Smooth muscle cell (in vitro differentiated cells): Measurements from ENCODE around the gene PLP1. TPM values are rescaled to one million over a fixed set of nuclear protein-coding genes. Genes with fewer than 3 reads are reported as not detected.

ENCODE experiments used
- DNase-seq: peaks from one replicate; lab custom pipeline; 2025; ENCODE audit not compliant: unreplicated experiment; lab: John Stamatoyannopoulos, UW
- H2AFZ ChIP-seq: fragments of 200-600 bp; sonication (generic); 2 replicates; pipeline ENCODE4 v1.6.0; 2016; ENCODE audit warnings: antibody characterized with exemption, low read depth, mild to moderate bottlenecking
- H3F3A ChIP-seq: fragments of 200-600 bp; sonication (generic); 2 replicates; pipeline ENCODE4 v1.6.0; 2017; ENCODE audit warnings: antibody characterized with exemption, low read depth
- H3K27ac ChIP-seq: fragments of 200-600 bp; sonication (generic); 2 replicates; pipeline ENCODE4 v1.5.1; 2016; ENCODE audit warnings: low read depth, mild to moderate bottlenecking
- H3K27me3 ChIP-seq: fragments of 200-600 bp; sonication (generic); 2 replicates; pipeline ENCODE4 v1.6.1; 2016; ENCODE audit warnings: low read depth, mild to moderate bottlenecking
- H3K36me3 ChIP-seq: fragments of 200-600 bp; sonication (generic); 2 replicates; pipeline ENCODE4 v1.5.1; 2016; ENCODE audit warnings: low read depth
- H3K4me1 ChIP-seq: fragments of 200-600 bp; sonication (generic); 2 replicates; pipeline ENCODE4 v1.5.1; 2016; ENCODE audit warnings: low read depth
- H3K4me2 ChIP-seq: fragments of 200-600 bp; sonication (generic); 2 replicates; pipeline ENCODE4 v1.6.0; 2016; ENCODE audit warnings: mild to moderate bottlenecking
- H3K4me3 ChIP-seq: fragments of 200-600 bp; sonication (generic); 2 replicates; pipeline ENCODE4 v1.5.1; 2016; ENCODE audit warnings: mild to moderate bottlenecking
- H3K79me2 ChIP-seq: fragments of 200-600 bp; sonication (generic); 2 replicates; pipeline ENCODE4 v1.6.0; 2016; ENCODE audit warnings: low read depth, mild to moderate bottlenecking
- H3K9ac ChIP-seq: fragments of 200-600 bp; sonication (generic); 2 replicates; pipeline ENCODE4 v1.6.0; 2016; ENCODE audit warnings: low read depth
- H3K9me3 ChIP-seq: fragments of 200-600 bp; sonication (generic); replicated peaks from 2 replicates; pipeline ENCODE4 v1.5.1; 2016; ENCODE audit warnings: low read depth
- H4K20me1 ChIP-seq: fragments of 200-600 bp; sonication (generic); 2 replicates; pipeline ENCODE4 v1.6.0; 2016; ENCODE audit warnings: low read depth
- CTCF ChIP-seq: fragments of 200-600 bp; sonication (generic); IDR thresholded peaks from 2 replicates; pipeline ENCODE4 v1.5.1; 2017; ENCODE audit warnings: borderline replicate concordance, mild to moderate bottlenecking, antibody characterized with exemption; ENCODE audit not compliant: insufficient read depth, poor library complexity, severe bottlenecking
- WGBS: methylation state at CpG from one replicate; pipeline ENCODE4 v1.1.7; 2016; ENCODE audit warnings: low lambda C conversion rate; 5-methylcytosine and 5-hydroxymethylcytosine counted together
- polyA plus RNA-seq: library from polyadenylated mRNA; unstranded; fragments of >200 nt; fragmentation: Nextera tagmentation; extraction: Ambion mirVana; gene quantifications from 2 replicates; pipeline ENCODE4 v1.2.1, GENCODE V29; 2016
- total RNA-seq: library from RNA; depleted of rRNA; stranded (reverse); fragments of >200 nt; gene quantifications from 2 replicates; pipeline ENCODE4 v1.2.3, GENCODE V29; 2014

The PLP1 gene
- total and polyA plus RNA-seq, 2 experiments from 2014 or later = not detected

GRCh38 chrX:103783971-103784370 lies 7.3 kb downstream of the PLP1 start:
- no peaks in the 10 kb centered on the region for H4K20me1 ChIP-seq
- 70% methylated on average over 2 of the region's 2 CpGs for WGBS
- no peak overlapping the region for H3K27ac ChIP-seq
- no peaks in the 10 kb centered on the region for H3K79me2 ChIP-seq
- H3K4me1 ChIP-seq = peaks cover 27% of the 10 kb centered on the region
- H2AFZ ChIP-seq = no peak overlapping the region
- no peak overlapping the region for H3K9ac ChIP-seq
- no peaks in the 10 kb centered on the region for H3K9me3 ChIP-seq
- no peaks in the 10 kb centered on the region for H3K36me3 ChIP-seq
- no peak overlapping the region for H3K4me2 ChIP-seq
- H3K4me3 ChIP-seq = no peak overlapping the region
- no peak for TF ChIP-seq CTCF
- H3K27me3 ChIP-seq = no peaks in the 10 kb centered on the region
- DNase-seq = no peak
- H3F3A ChIP-seq = no peaks in the 10 kb centered on the region

GRCh38 chrX:103789004-103789403 lies 12.4 kb downstream of the PLP1 start:
- Histone ChIP-seq H3K4me2 (no peak overlapping the region), H3K27ac (no peak overlapping the region), H3K9ac (no peak overlapping the region), H2AFZ (no peak overlapping the region), H3F3A (no peaks in the 10 kb centered on the region), H3K9me3 (no peaks in the 10 kb centered on the region), H3K36me3 (no peaks in the 10 kb centered on the region), H4K20me1 (no peaks in the 10 kb centered on the region), H3K79me2 (no peaks in the 10 kb centered on the region), H3K4me1 (peaks cover 25% of the 10 kb centered on the region), H3K27me3 (no peaks in the 10 kb centered on the region), H3K4me3 (no peak overlapping the region)
- TF ChIP-seq CTCF = no peak
- no peak for DNase-seq

- Histone ChIP-seq H3F3A (no peaks in the 10 kb centered on the region), H3K79me2 (no peaks in the 10 kb centered on the region), H3K27me3 (no peaks in the 10 kb centered on the region), H3K9ac (no peak overlapping the region), H4K20me1 (no peaks in the 10 kb centered on the region), H3K4me2 (no peak overlapping the region), H3K4me3 (no peak overlapping the region), H3K4me1 (peaks cover 25% of the 10 kb centered on the region), H3K36me3 (no peaks in the 10 kb centered on the region), H2AFZ (no peak overlapping the region), H3K9me3 (no peaks in the 10 kb centered on the region), H3K27ac (no peak overlapping the region)
- no peak for DNase-seq
- WGBS = 72% methylated on average over 4 of the region's 4 CpGs
- no peak for TF ChIP-seq CTCF
Observed at GRCh38 chrX:103791228-103791627, 14.6 kb downstream of the PLP1 start.

- no peak for DNase-seq
- peaks cover 25% of the 10 kb centered on the region for H3K4me1 ChIP-seq
- WGBS = 75% methylated on average over 2 of the region's 2 CpGs
- H3K27me3 ChIP-seq = no peaks in the 10 kb centered on the region
- H3K9me3 ChIP-seq = no peaks in the 10 kb centered on the region
- H3K9ac ChIP-seq = no peak overlapping the region
- H3K4me2 ChIP-seq = no peak overlapping the region
- H3F3A ChIP-seq = no peaks in the 10 kb centered on the region
- no peak overlapping the region for H3K27ac ChIP-seq
- no peak for TF ChIP-seq CTCF
- H2AFZ ChIP-seq = no peak overlapping the region
- no peaks in the 10 kb centered on the region for H3K36me3 ChIP-seq
- no peak overlapping the region for H3K4me3 ChIP-seq
- no peaks in the 10 kb centered on the region for H3K79me2 ChIP-seq
- no peaks in the 10 kb centered on the region for H4K20me1 ChIP-seq
Observed at GRCh38 chrX:103791826-103792485, 15.3 kb downstream of the PLP1 start.
